ENCODE measurements around the gene OPN1LW. TPM values are rescaled to one million over a fixed set of nuclear protein-coding genes. Genes with fewer than 3 reads are reported as not detected.

Gene OPN1LW
- total and polyA plus RNA-seq, 4 donors = not detected

DNA sequence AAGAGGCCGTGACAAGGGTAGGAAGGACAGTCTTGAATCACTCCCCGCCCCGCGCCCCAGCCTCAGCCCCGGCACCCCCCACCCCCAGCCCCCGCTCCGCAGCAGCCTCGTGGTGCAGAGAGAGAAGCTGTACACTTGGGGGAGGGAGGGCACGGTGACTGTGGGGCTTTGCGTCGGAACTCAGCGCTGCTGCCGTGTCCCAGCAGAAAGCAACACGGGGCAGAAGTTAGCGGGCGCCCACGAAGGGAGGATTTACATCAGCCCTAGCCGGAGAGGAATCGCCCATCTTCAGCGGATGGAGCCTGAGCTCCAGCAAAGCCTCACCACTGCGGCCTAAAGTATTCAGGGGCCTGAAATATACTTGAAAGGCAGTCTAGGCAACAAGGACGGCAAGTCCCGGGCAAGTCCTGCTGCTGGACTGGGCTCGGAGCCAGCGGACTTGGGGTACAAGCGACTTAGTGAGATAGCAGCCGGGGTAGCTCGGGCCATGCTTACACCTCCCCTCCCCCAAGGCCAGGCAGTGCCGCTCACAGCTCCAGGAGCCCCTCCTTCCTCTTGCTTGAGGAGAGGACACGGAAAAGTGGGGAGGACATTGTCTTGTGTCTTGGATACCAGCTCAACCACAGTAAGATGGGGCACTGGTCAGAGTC lies 18.5 kb upstream of the OPN1LW start:
- ATAC-seq (ENCODE audit: insufficient read depth, low FRiP score) (no peak), DNase-seq (peak; percentile 37 to 77 (median 61))
- no peak overlapping the region for H3K9ac ChIP-seq (ENCODE audit: insufficient read depth in 1 of 2, low read length in 2 of 2)

DNA sequence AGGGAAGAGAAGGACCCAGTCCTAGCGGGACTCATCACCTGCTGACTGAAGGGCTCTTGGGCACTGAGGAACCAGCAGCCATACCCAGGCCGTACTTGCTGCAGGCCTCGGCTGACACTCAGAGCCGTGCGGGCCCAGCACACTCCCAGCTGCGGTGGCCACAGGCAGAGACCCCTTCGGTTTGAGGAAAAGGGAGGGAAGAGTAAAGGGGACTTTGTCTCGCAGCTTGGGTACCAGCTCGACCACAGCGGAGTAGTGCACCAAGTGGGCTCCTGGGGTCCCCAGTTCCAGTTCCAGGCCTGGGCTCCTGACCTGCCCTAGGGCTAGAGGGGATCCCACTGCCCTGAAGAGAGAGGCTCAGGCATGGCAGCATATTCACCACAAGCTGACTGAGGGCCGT lies 17.9 kb upstream of the OPN1LW start:
- no peak overlapping the region for H3K27ac ChIP-seq (ENCODE audit: low read depth in 1 of 2, low read length in 1 of 2)
- H3K27me3 ChIP-seq (ENCODE audit: control insufficient read depth in 3 of 3, insufficient read depth in 3 of 3, low read length in 2 of 3) = no peaks in the 10 kb centered on the region
- ATAC-seq (ENCODE audit: insufficient read depth, low FRiP score) = no peak
- H3K4me1 ChIP-seq (ENCODE audit: control insufficient read depth in 5 of 5, insufficient read depth in 5 of 5, low read length in 5 of 5) = peaks cover 0 to 8% (median 0%) of the 10 kb centered on the region in 5 donors
- no peak overlapping the region for H3K4me3 ChIP-seq
- no peaks in the 10 kb centered on the region for H3K36me3 ChIP-seq (ENCODE audit: control insufficient read depth in 4 of 4, insufficient read depth in 4 of 4, low read length in 4 of 4)
- no peak overlapping the region for H3K9ac ChIP-seq (ENCODE audit: insufficient read depth in 1 of 2, low read length in 2 of 2)
- H3K9me3 ChIP-seq (ENCODE audit: control insufficient read depth in 4 of 4, insufficient read depth in 3 of 4, low read length in 3 of 4) = peaks cover 0 to 6% (median 1%) of the 10 kb centered on the region in 4 donors
- TF ChIP-seq, protein P1, sequence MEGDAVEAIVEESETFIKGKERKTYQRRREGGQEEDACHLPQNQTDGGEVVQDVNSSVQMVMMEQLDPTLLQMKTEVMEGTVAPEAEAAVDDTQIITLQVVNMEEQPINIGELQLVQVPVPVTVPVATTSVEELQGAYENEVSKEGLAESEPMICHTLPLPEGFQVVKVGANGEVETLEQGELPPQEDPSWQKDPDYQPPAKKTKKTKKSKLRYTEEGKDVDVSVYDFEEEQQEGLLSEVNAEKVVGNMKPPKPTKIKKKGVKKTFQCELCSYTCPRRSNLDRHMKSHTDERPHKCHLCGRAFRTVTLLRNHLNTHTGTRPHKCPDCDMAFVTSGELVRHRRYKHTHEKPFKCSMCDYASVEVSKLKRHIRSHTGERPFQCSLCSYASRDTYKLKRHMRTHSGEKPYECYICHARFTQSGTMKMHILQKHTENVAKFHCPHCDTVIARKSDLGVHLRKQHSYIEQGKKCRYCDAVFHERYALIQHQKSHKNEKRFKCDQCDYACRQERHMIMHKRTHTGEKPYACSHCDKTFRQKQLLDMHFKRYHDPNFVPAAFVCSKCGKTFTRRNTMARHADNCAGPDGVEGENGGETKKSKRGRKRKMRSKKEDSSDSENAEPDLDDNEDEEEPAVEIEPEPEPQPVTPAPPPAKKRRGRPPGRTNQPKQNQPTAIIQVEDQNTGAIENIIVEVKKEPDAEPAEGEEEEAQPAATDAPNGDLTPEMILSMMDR (IDR thresholded peaks at IDR 0.05; ENCODE audit: control extremely low read depth, extremely low read depth) = no peak
- WGBS, 2 donors = 94 to 97% methylated on average over 9 to 11 of the region's 11 CpGs
- DNase-seq = no peak

More for the DNA sequence above, 18.5 kb upstream of the OPN1LW start:
- Histone ChIP-seq H3K27ac (ENCODE audit: low read depth in 1 of 2, low read length in 1 of 2) (no peak overlapping the region), H3K36me3 (ENCODE audit: control insufficient read depth in 4 of 4, insufficient read depth in 4 of 4, low read length in 4 of 4) (no peaks in the 10 kb centered on the region), H3K4me1 (ENCODE audit: control insufficient read depth in 5 of 5, insufficient read depth in 5 of 5, low read length in 5 of 5) (peaks cover 0 to 8% (median 0%) of the 10 kb centered on the region in 5 donors), H3K9me3 (ENCODE audit: control insufficient read depth in 4 of 4, insufficient read depth in 3 of 4, low read length in 3 of 4) (peaks cover 0 to 6% (median 1%) of the 10 kb centered on the region in 4 donors), H3K4me3 (no peak overlapping the region), H3K27me3 (ENCODE audit: control insufficient read depth in 3 of 3, insufficient read depth in 3 of 3, low read length in 2 of 3) (no peaks in the 10 kb centered on the region)
- TF ChIP-seq, protein P1 (IDR thresholded peaks at IDR 0.05; ENCODE audit: control extremely low read depth, extremely low read depth) = no peak
- WGBS, 2 donors = 66 to 71% methylated on average over 24 to 30 of the region's 30 CpGs

DNA sequence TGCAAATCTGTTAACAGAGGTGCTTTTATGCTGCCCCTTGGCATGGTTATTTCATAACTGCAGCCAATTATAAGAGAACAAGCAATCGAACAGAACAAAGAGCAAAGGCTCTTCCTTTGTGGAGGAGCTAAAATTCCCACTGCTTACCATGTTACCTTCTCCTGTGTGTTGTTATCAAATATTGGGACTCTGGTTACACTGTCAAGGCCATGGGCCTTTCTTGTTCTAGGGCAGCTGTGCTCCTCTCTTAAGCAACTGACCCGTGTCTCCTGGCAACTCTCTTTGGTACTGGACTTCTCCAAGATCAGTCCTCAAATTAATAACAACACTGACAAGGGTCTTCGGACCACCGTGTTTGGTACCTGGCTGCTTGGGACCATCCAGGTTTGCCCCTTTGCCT lies 12.1 kb upstream of the OPN1LW start:
- peaks cover 0 to 6% (median 5%) of the 10 kb centered on the region in 3 donors for H3K27me3 ChIP-seq (ENCODE audit: control insufficient read depth in 3 of 3, insufficient read depth in 3 of 3, low read length in 2 of 3)
- ATAC-seq (ENCODE audit: insufficient read depth, low FRiP score) (no peak), DNase-seq (no peak)
- H3K27ac ChIP-seq (ENCODE audit: low read depth in 1 of 2, low read length in 1 of 2) = no peak overlapping the region
- WGBS, 2 donors = 81 to 95% methylated on average over 4 of the region's 4 CpGs
- TF ChIP-seq, protein P1 (IDR thresholded peaks at IDR 0.05; ENCODE audit: control extremely low read depth, extremely low read depth) = no peak
- peaks cover 0 to 2% (median 0%) of the 10 kb centered on the region in 5 donors for H3K4me1 ChIP-seq (ENCODE audit: control insufficient read depth in 5 of 5, insufficient read depth in 5 of 5, low read length in 5 of 5)
- H3K4me3 ChIP-seq = no peak overlapping the region
- no peaks in the 10 kb centered on the region for H3K36me3 ChIP-seq (ENCODE audit: control insufficient read depth in 4 of 4, insufficient read depth in 4 of 4, low read length in 4 of 4)
- no peak overlapping the region for H3K9ac ChIP-seq (ENCODE audit: insufficient read depth in 1 of 2, low read length in 2 of 2)
- peaks cover 0 to 4% (median 0%) of the 10 kb centered on the region in 4 donors for H3K9me3 ChIP-seq (ENCODE audit: control insufficient read depth in 4 of 4, insufficient read depth in 3 of 4, low read length in 3 of 4)

Measured in lung (tissue), 12 donors.